GM18511 (cell line): Measurements from ENCODE around the gene TBX18.
A peak's percentile ranks its signal among the peaks of the same experiment; 100 is the strongest.

Experiments
- ATAC-seq: cut with Tn5 transposase; IDR thresholded peaks from one replicate; pipeline ENCODE4 v1.9.1; 2021; ENCODE audit warnings: mild to moderate bottlenecking, moderate library complexity; ENCODE audit not compliant: unreplicated experiment

Gene TBX18

DNA sequence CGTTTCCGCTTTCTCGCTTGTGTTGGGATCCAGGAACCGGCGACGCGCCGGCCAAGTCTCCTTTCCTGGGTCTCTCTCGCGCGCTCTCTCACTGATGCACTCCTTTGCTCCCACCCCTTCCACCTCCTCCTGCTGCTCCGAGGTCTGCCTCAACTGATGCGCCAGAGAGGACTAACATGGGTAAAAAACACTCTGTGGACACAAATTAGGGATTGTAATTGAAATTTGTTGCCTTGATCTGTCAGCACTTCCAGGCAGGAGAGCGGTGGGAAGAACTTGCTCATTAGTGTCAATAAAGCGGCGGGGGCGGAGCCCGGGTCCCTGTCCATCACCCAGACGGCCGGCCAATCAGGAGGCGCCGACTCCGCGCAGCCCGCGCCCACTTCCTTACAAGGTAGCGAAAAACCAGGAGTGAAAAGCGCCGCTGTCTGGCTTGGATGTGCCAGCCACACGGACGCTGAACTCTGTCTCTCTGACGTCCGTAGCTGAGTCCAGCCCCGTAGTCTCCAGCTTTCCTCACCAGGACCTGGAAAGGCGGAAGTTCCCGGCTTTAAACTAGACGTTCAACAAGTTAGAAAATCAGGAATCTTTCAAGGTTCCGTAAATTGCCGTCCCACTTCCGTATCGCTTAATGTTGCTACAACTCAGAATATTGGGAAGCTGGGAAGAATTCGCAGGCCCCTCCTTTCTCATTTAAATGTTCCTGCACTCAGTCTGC lies at the start of gene TBX18:
TSS of gene TBX18 (minus strand) at position 267 of the 718 bp plus-strand sequence. CDS start 417 bp downstream, outside the sequence.
- no peak for ATAC-seq

DNA sequence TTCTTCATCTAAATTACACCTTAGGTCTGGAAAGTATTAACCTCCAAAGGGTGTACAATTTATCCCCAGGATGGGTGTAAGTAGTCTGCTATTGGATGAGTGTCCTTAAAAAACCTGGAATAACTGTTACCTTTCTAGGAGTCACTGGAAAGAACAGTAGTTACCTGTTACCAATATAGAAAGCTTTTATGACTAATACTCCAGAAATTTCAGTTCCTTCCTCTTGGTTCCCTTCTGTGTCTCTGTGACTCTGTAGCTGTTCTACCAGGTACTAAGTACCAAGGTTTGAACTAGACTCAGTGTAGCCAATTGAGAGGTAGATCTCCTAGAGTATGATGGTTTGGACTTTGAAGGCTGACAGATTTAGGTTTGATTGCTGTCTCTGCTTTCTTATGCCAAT lies 47.0 kb upstream of the TBX18 start:
- no peak for ATAC-seq

GRCh38 chr6:84809455-84809854 lies 45.1 kb upstream of the TBX18 start:
- no peak for ATAC-seq

DNA sequence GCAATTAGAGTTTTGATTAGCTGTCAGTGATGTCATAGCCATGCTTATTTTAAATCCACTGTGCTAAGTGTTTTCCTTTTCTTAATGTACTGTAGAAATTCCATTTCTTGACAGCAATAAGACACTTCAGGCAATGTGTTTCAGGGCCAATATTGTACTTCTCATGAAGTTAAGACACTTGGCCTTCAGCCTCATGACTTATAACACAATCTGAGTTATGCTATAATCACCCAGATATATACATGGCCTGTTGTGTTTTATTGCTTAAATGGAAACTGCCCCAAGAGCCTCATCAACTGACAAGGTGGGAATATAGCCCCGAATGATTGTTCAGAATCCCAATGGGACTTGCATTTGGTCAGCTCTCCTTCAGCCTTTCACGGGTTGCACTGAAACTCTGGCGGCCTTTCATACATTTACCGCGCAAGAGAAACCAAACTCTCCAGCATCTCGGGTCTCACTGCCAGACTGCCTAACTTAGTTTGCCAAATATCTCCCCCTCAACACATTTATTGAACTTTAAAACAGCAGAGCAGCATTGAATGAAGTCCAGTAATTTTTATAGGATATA lies 44.2 kb upstream of the TBX18 start:
- no peak for ATAC-seq

DNA sequence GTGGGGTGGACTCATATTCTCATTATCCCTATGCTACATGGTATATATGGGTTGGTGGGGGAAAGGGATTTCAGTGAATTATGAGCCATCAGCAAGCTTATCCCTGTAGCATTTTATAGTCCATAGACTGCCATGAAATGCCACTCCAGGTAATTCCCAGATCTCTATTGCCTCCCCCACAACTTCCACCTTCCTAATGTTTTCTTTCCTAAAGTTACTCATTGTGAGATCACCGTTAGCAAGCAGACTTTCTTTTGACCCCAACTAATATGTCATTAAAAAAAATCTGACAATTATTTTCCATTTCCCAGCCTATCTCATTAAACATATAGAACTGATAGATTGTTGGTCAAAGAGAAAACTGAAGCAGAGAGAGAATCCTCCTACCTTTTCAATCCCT lies 40.7 kb upstream of the TBX18 start:
- no peak for ATAC-seq

DNA sequence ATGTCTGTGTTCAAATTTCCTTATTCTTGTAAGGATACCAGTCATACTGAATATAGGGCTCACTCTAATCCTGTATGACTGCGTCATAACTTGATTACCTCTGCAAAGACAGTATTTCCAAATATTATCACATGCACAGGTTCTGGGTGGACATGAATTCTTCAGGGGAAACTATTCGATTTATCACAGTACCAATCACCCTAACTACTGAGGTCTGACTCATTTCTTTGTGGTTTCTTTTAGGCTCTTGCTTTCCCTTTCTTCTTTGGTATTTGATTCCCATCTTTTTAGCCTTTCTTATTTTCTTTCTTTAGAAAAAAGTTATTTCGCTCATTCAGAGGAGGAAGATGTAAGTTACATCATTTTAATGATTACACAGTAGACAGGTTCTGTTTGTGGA lies 40.3 kb upstream of the TBX18 start:
- no peak for ATAC-seq

DNA sequence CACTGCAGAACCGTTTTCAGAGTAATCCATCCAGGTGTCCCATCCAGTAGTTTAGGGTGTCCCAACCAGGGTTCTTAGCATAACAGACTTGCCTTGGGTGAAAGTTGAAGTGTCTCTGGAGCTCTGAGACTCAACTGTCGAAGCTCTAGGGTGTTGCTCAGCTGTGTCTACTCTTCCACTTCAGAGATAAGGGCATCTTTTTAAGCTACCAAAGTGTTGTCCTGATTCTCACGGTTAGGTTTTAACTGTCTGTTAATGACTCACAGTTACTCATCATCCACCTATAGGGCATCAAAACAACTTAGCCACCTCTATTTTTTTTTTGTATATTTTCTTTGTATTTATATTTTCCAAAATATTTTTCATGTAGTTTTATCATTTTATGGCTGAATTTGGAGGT lies 36.9 kb upstream of the TBX18 start:
- no peak for ATAC-seq

DNA sequence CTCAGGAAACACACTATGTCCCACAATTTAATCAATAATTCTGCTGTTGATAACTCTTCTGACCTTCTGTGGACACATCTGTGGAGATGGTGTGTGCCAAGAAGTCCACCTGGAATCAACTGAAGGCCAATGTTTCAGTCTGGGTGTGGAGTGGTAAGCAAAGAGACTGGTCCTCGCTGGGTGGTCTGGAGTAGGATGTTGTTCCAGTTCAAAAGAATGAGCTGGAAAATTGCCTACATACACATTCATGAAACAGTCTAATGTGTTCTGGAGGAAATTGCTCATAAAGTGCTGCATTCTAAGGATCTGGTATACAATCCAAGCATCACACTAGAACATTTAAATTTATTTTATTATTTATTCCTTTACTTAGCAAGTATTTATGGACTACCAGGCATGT lies 33.9 kb upstream of the TBX18 start:
- ATAC-seq = no peak

DNA sequence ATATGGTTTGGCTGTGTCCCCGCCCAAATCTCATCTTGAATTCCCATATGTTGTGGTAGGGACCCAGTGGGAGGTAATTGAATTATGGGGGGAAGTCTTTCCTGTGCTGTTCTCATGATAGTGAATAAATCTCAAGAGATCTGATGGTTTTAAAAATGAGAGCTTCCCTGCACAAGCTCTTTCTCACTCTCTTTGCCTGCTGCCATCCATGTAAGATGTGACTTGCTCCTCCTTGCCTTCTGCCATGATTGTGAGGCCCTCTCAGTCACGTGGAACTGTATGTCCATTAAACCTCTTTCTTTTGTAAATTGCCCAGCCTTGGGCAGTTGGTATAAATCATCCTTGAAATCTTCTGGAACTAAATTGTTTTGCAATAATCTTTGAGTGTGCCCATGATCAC lies 31.9 kb upstream of the TBX18 start:
- no peak for ATAC-seq

DNA sequence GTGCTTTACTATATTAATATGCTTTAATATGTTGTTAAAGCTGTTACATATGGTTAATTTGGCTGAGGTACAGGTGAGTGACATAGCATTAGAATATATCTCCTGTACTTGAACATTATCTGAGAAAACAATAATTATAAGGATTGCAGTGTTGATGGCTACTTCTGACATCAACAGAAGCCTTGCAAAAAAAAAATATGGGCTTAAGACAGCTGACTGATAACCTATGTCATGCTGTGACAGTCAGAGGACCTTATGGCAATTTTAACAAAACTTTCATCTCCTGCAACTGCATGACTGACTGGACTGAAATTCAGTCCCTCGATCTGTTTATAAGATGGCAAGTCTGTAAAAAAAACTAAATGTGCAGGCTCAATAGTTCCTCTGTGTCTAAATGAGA lies 27.5 kb upstream of the TBX18 start:
- no peak for ATAC-seq

DNA sequence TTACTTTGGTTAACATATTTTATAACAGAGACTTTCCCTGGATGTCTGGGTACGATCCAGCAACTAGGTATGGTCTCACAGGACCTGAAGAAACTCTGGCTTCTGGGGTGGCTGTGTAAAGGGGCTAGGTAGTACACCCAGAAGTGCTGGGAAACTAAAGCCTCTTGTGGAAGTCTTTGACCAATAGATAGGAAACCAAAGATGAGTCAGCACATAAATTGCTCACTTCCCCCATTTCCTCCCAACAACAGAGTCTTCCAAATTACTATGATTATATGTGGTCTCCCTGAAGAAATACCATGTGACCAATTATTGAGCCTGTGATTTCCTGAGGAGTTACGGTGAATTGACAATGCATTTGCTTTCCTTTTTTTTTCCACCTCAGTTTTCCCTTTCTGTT lies 26.8 kb upstream of the TBX18 start:
- no peak for ATAC-seq

DNA sequence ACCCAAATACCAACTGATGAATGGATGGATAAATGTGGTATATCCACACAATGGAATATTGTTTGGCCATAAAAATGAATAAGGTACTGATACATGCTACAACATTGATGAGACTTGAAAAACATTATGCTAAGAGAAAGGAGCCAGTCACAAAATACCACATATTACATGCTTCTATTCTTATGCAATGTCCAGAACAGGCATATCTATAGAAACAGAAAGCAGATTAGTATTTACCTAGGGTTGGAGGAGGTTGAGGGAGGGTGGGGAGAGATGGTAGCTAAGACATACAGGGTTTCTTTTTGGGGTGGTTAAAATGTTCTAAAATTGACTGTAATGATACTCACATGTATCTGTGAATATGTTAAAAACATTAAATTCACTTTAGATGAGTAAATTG lies 24.8 kb upstream of the TBX18 start:
- ATAC-seq = no peak

- no peak for ATAC-seq
Observed at GRCh38 chr6:84788689-84789088, 24.3 kb upstream of the TBX18 start.

DNA sequence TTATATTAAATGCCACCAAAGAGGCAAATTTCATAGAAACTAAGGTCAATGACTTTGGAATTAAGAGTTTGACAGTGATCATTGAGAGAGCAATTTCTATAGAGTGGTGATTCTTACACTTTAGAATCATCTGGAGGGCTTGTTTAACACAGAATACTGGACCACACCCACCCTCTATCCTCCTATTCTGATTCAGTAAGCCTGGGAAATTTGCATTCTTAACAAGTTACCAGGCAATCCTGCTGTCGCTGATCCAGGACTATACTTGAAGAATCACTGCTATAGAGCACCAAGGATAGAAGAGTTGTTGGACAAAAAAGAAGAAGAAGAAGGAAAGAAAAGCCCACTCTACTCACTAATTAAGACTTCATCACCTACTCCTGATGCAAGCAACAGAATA lies 21.3 kb upstream of the TBX18 start:
- no peak for ATAC-seq

GRCh38 chr6:84779917-84780316 lies 15.5 kb upstream of the TBX18 start:
- no peak for ATAC-seq

DNA sequence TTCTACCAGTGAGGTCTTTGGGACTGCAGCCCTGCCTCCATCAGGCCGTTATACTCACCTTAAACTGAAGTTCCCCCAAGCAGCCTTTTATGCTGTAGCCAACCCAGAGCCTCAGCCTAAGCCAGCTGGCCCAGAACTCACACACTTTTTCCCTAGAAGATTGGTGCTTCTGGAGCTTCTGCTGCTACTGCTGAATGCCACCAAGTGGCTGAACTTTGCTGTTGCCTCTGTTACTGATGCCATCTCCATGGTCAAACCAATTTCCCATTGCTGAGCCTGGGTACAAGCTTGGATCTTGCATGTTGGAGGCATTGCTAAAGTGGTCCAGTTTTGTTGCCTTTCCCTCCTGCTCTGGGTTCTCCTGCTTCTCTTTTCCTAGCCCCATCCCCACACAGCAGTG lies 15.0 kb upstream of the TBX18 start:
- ATAC-seq = no peak

DNA sequence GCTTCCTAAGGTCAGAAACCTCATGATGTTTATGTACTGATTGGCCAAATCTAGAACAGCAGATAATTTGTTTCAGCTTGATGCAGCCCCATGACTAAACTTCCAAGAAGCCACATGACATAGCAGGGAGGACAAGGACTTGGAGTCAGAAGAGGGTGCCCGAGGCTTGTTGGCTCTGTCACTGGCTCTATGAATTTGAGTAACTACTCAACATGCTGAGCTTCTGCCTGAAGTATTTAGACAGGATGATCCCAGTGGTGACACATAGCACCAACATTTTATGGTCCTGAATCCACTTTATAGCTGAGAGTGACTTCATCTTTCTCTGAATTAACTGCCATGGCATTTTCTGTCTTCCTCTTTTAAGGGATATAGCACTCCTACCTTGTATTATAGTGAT lies 13.5 kb upstream of the TBX18 start:
- no peak for ATAC-seq

DNA sequence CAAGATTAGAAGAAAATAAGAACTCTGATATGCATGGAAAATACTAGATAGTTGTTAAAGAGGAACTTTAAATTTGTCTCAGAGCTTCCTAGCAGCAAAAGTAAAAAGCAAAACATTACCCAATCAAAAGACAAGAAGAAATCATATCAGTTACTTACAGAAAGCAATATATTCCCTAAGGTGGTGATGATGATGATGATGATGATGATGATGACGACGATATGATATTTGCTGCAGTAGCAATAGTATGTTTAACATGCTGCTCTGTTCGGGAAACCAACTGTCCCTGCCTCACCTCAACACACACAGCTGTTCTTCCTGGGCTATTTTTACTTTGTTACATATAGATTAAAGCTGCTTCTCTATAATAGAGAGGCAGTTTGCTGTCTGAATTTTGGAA lies 12.0 kb upstream of the TBX18 start:
- ATAC-seq = no peak

- no peak for ATAC-seq
Observed at GRCh38 chr6:84775751-84776150, 11.4 kb upstream of the TBX18 start.

DNA sequence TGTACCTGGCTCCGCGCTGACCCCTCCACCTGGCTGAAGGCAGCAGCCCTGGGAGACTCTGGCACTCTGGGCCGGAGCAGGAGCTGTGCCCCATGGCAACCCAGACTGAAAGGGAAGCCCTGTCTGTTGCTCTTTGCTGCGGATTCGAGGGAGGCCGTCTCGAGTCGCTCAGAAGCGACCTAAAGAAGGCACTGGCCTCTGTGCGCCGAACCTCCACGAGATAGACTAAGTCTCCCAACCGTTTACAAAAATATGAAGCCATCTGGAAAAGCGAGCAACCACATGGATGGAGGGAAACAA lies 10.5 kb upstream of the TBX18 start:
- no peak for ATAC-seq

DNA sequence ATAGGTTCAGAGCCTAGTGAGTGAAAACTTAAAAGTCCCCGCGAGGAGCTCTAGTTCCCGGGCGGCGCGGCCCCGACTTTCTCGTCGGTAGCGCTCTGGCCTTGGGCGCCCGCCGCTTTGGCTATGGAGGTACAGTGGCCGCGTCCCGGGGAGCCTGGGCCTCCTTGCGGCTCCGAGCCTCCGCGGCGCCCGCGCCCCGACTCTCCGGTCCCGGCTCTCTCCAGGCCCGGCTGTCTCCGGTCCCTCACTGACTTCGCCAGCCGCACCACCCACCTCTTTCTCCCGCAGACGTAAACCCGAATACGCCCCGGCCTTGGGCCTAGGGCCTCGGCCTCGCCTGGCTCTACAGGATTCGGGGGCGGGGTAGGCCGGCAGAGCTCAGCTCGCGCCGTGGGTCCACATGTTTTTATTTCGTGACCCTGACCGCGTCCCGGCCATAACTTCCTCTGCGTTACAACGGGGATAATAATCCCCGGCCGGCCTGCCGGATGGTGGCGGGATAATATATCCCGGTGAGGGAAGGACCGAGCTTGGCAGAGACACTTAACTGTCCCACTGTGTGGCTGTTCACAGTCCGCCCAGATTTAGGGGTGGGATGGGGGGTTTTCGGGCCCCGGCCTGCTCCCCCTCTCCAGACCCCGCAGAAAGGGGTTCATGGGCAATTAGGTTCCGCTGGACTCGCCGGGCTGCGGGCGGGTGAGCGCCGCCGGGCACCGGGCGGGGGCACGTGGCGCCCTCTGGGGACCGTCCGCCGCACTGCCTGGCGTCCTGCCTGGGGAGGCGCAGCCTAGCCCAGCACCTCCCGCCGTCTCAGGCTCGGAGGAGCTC lies 10.0 kb upstream of the TBX18 start:
- peak; percentile 78 for ATAC-seq

- ATAC-seq = peak; percentile 31
Observed at GRCh38 chr6:84773431-84774156, 9.2 kb upstream of the TBX18 start.
